Upper lobe of left lung (tissue), 6 donors: ENCODE data around the gene SPX. TPM values are rescaled to one million over a fixed set of nuclear protein-coding genes. Genes with fewer than 3 reads are reported as not detected.

Source experiments
- ATAC-seq, 2 donors: fragments of 200-7000 bp; cut with Tn5 transposase; one replicate each; pipeline ENCODE4 v1.9.1; 2022; ENCODE audit warnings: mild to moderate bottlenecking in 2 of 2, moderate library complexity in 2 of 2; ENCODE audit not compliant: low FRiP score in 2 of 2
- DNase-seq, 2 donors: peaks; one replicate each; pipeline ENCODE4 v3.0.0-alpha.2; 2019 to 2020
- H3K27ac ChIP-seq, 4 donors: fragments of 200-600 bp; sonication (generic); one replicate each; pipeline ENCODE4 v1.5.1; 2016 to 2019
- H3K27me3 ChIP-seq, 4 donors: fragments of 200-600 bp; sonication (generic); one replicate each; pipeline ENCODE4 v1.5.1; 2017 to 2019
- H3K36me3 ChIP-seq, 4 donors: fragments of 200-600 bp; sonication (generic); one replicate each; pipeline ENCODE4 v1.5.1; 2016 to 2019
- H3K4me1 ChIP-seq, 4 donors: fragments of 200-600 bp; sonication (generic); one replicate each; pipeline ENCODE4 v1.5.1; 2018 to 2019
- H3K4me3 ChIP-seq, 4 donors: fragments of 200-600 bp; sonication (generic); one replicate each; pipeline ENCODE4 v1.5.1; 2017 to 2019; ENCODE audit warnings: mild to moderate bottlenecking in 2 of 4, moderate library complexity in 1 of 4
- H3K9me3 ChIP-seq, 4 donors: fragments of 200-600 bp; sonication (generic); one replicate each; pipeline ENCODE4 v1.5.1; 2018 to 2019
- EP300 ChIP-seq, 4 donors: sonication (generic); formaldehyde crosslinking; IDR thresholded peaks; one replicate each; pipeline ENCODE4 v1.5.1; 2017; ENCODE audit warnings: antibody characterized with exemption in 4 of 4, control low read depth in 2 of 4
- POLR2A ChIP-seq, 4 donors: fragments of 450-650 bp; IDR thresholded peaks; one replicate each; pipeline ENCODE4 v1.5.1; 2016 to 2017; ENCODE audit warnings: antibody characterized with exemption in 4 of 4, mild to moderate bottlenecking in 2 of 4
- POLR2AphosphoS5 ChIP-seq, 2 donors: sonication (generic); formaldehyde crosslinking; IDR thresholded peaks; one replicate each; pipeline ENCODE4 v1.5.1; 2017; ENCODE audit warnings: antibody characterized with exemption in 2 of 2
- WGBS, 2 donors: methylation state at CpG; one replicate each; pipeline ENCODE4 v1.1.5; 2017 to 2018; 5-methylcytosine and 5-hydroxymethylcytosine counted together
- total RNA-seq, 6 donors: library from RNA; depleted of rRNA in 4 of 6; stranded (reverse); fragments of >200 nt in 4 of 6; gene quantifications; one replicate each; pipeline versions ENCODE4 v1.1.0 to v1.2.1, GENCODE V29; 2016 to 2021
- TF ChIP-seq, protein P1 (sequence below), 6 experiments: fragments of 450-650 bp in 4 of 6; fragments of 200-600 bp in 2 of 6; sonication (generic) in 2 of 6; IDR thresholded peaks; one replicate each; pipeline ENCODE4 v1.5.1; 2016 to 2019; ENCODE audit warnings: antibody characterized with exemption in 6 of 6
- donor health status: DM: no; HTN: no; CAD: no; lungs with moderate emphysema.
- donor health status: DM: no; HTN: yes; CAD: no; lungs with severe emphysema.

SPX gene
- total RNA-seq, 6 donors from 2014 or later = 0.40 to 1.2 (median 0.88) TPM; not detected in 2

DNA sequence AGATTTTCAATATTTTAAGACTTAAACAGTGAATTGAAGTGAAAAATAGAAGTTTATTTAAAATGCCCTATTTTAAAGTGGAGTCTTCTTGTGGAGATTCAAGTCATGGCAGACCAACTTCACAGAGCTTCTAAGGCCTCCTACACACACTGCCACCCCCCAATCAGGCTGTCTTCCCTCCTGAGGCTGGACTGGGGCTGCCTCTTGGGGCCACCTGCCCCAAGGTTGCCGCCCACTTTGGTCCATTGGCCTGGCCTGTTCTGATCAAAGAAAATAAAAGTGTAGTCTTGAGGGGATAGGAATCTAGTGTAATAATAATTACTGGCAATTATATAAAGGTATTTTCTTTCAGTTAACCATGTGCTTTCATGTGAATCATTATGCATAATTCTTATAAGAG, 23.2 kb upstream of the SPX start:
- no peak for DNase-seq
- H3K27me3 ChIP-seq = no peaks in the 10 kb centered on the region
- ATAC-seq = no peak
- H3K27ac ChIP-seq = no peak overlapping the region
- WGBS, 2 donors = 84 to 85% methylated on average over 1 of the region's 1 CpG
- no peak for TF ChIP-seq POLR2A (IDR thresholded peaks at IDR 0.05)
- no peak for TF ChIP-seq EP300 (IDR thresholded peaks at IDR 0.05)
- TF ChIP-seq POLR2AphosphoS5 (IDR thresholded peaks at IDR 0.05) = no peak
- no peaks in the 10 kb centered on the region for H3K9me3 ChIP-seq
- H3K4me1 ChIP-seq = peaks cover 35 to 51% (median 38%) of the 10 kb centered on the region in 4 donors
- peaks cover 3 to 14% (median 4%) of the 10 kb centered on the region in 4 donors for H3K36me3 ChIP-seq
- peak overlapping the region in 2 of 4 donors; percentile 93 to 95 for H3K4me3 ChIP-seq

- H3K27me3 ChIP-seq = no peaks in the 10 kb centered on the region
- H3K4me3 ChIP-seq = no peak overlapping the region
- H3K27ac ChIP-seq = no peak overlapping the region
- no peak for ATAC-seq
- H3K36me3 ChIP-seq = peaks cover 0 to 22% (median 0%) of the 10 kb centered on the region in 4 donors
- no peak for DNase-seq
- TF ChIP-seq, protein P1, sequence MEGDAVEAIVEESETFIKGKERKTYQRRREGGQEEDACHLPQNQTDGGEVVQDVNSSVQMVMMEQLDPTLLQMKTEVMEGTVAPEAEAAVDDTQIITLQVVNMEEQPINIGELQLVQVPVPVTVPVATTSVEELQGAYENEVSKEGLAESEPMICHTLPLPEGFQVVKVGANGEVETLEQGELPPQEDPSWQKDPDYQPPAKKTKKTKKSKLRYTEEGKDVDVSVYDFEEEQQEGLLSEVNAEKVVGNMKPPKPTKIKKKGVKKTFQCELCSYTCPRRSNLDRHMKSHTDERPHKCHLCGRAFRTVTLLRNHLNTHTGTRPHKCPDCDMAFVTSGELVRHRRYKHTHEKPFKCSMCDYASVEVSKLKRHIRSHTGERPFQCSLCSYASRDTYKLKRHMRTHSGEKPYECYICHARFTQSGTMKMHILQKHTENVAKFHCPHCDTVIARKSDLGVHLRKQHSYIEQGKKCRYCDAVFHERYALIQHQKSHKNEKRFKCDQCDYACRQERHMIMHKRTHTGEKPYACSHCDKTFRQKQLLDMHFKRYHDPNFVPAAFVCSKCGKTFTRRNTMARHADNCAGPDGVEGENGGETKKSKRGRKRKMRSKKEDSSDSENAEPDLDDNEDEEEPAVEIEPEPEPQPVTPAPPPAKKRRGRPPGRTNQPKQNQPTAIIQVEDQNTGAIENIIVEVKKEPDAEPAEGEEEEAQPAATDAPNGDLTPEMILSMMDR (IDR thresholded peaks at IDR 0.05) = no peak
- TF ChIP-seq POLR2A (IDR thresholded peaks at IDR 0.05) (no peak), EP300 (IDR thresholded peaks at IDR 0.05) (no peak), POLR2AphosphoS5 (IDR thresholded peaks at IDR 0.05) (no peak)
- H3K9me3 ChIP-seq = no peaks in the 10 kb centered on the region
- H3K4me1 ChIP-seq = peaks cover 23 to 36% (median 26%) of the 10 kb centered on the region in 4 donors
- 18 to 41% methylated on average over 2 of the region's 2 CpGs for WGBS, 2 donors
Observed at GRCh38 chr12:21505888-21506287, 20.2 kb upstream of the SPX start.

DNA sequence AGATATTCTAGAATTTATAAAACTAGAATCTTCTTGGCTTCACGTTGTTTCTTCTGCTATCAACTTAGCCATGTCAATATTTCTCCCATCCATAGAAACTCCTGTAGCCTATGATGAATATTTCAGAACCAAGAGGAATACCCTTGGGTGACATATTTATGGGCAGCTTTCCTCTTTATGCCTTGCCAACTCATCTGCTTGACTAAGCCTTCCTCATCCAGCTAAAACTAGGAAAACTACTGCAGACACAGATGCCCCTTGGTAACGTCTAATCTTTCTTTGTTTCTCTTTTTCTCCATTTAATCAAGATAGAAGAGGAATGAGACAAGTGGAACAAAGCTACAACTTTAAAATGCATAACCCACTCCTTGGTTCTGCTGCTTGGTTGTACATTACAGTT, 18.2 kb upstream of the SPX start:
- Histone ChIP-seq H3K4me1 (peaks cover 15 to 26% (median 20%) of the 10 kb centered on the region in 4 donors), H3K9me3 (no peaks in the 10 kb centered on the region), H3K4me3 (no peak overlapping the region), H3K27me3 (no peaks in the 10 kb centered on the region), H3K27ac (no peak overlapping the region), H3K36me3 (peaks cover 0 to 36% (median 2%) of the 10 kb centered on the region in 4 donors)
- WGBS, 2 donors = 82 to 90% methylated on average over 2 of the region's 2 CpGs
- ATAC-seq (no peak), DNase-seq (no peak)
- TF ChIP-seq, protein P1 (IDR thresholded peaks at IDR 0.05) = no peak
- TF ChIP-seq EP300 (IDR thresholded peaks at IDR 0.05) = no peak
- no peak for TF ChIP-seq POLR2AphosphoS5 (IDR thresholded peaks at IDR 0.05)
- no peak for TF ChIP-seq POLR2A (IDR thresholded peaks at IDR 0.05)

- 37 to 38% methylated on average over 2 of the region's 2 CpGs for WGBS, 2 donors
- DNase-seq (no peak), ATAC-seq (no peak)
- Histone ChIP-seq H3K4me1 (peaks cover 0 to 7% (median 3%) of the 10 kb centered on the region in 4 donors), H3K36me3 (peaks cover 0 to 53% (median 10%) of the 10 kb centered on the region in 4 donors), H3K27ac (no peak overlapping the region), H3K27me3 (no peaks in the 10 kb centered on the region), H3K4me3 (no peak overlapping the region), H3K9me3 (no peaks in the 10 kb centered on the region)
- no peak for TF ChIP-seq POLR2A (IDR thresholded peaks at IDR 0.05)
- TF ChIP-seq EP300 (IDR thresholded peaks at IDR 0.05) = no peak
- TF ChIP-seq, protein P1 (IDR thresholded peaks at IDR 0.05) = no peak
- TF ChIP-seq POLR2AphosphoS5 (IDR thresholded peaks at IDR 0.05) = no peak
Observed at GRCh38 chr12:21509768-21510167, 16.3 kb upstream of the SPX start.

GRCh38 chr12:21516281-21516680, 9.8 kb upstream of the SPX start:
- Histone ChIP-seq H3K4me1 (no peaks in the 10 kb centered on the region), H3K4me3 (no peak overlapping the region), H3K9me3 (no peaks in the 10 kb centered on the region), H3K27ac (no peak overlapping the region), H3K36me3 (peaks cover 8 to 59% (median 13%) of the 10 kb centered on the region in 4 donors), H3K27me3 (no peaks in the 10 kb centered on the region)
- ATAC-seq (no peak), DNase-seq (no peak)
- WGBS, 2 donors = 93 to 97% methylated on average over 2 of the region's 2 CpGs
- TF ChIP-seq, protein P1 (IDR thresholded peaks at IDR 0.05) = no peak
- TF ChIP-seq POLR2AphosphoS5 (IDR thresholded peaks at IDR 0.05) (no peak), POLR2A (IDR thresholded peaks at IDR 0.05) (no peak)
